Spinal cord (tissue), 10 donors: ENCODE data around the gene KRTAP5-11. TPM values are rescaled to one million over a fixed set of nuclear protein-coding genes. Genes with fewer than 3 reads are reported as not detected.
"Not testable (repeated sequence)": the region's sequence is repeated elsewhere in the genome, so short reads cannot be mapped to it uniquely, and the experiment has no call there.

Source experiments
- DNase-seq, 6 donors: peaks; one replicate each; pipeline versions ENCODE4 v3.0.0 to v3.0.0-alpha.2; 2013 to 2015; ENCODE audit warnings: low spot score in 6 of 6, low read depth in 4 of 6
- H3K27ac ChIP-seq: one replicate; pipeline ENCODE4 v1.5.1; 2013; ENCODE audit warnings: low read depth, low read length, control low read depth
- H3K27me3 ChIP-seq: one replicate; pipeline ENCODE4 v1.6.1; 2013; ENCODE audit warnings: low read length; ENCODE audit not compliant: control insufficient read depth, insufficient read depth
- H3K36me3 ChIP-seq: one replicate; pipeline ENCODE4 v1.6.1; 2013; ENCODE audit warnings: low read length; ENCODE audit not compliant: control insufficient read depth, insufficient read depth
- H3K4me1 ChIP-seq: one replicate; pipeline ENCODE4 v1.6.1; 2013; ENCODE audit warnings: low read length; ENCODE audit not compliant: control insufficient read depth, insufficient read depth
- H3K4me3 ChIP-seq: one replicate; pipeline ENCODE4 v1.5.1; 2013; ENCODE audit warnings: low read depth, low read length, control low read depth
- H3K9me3 ChIP-seq: one replicate; pipeline ENCODE4 v1.6.1; 2013; ENCODE audit warnings: low read length; ENCODE audit not compliant: control insufficient read depth, insufficient read depth
- WGBS: methylation state at CpG from one replicate; pipeline ENCODE4 v1.1.5; 2013; ENCODE audit warnings: missing lambda C conversion rate; ENCODE audit not compliant: insufficient coverage; 5-methylcytosine and 5-hydroxymethylcytosine counted together
- polyA plus RNA-seq, 2 donors: library from polyadenylated mRNA; unstranded; fragments of 120-200 nt; gene quantifications; one replicate each; pipeline ENCODE4 v1.2.1, GENCODE V29; 2013; ENCODE audit not compliant: insufficient read length in 2 of 2
- small RNA-seq: library from RNA; depleted of rRNA; stranded (forward); fragments of <200 nt; gene quantifications from one replicate; pipeline ENCODE3, GENCODE V24; 2014; ENCODE audit warnings: low replicate concordance
- total RNA-seq, 2 donors: library from RNA; depleted of rRNA in 1 of 2; stranded (reverse); fragments of 120-200 nt in 1 of 2; fragments of >200 nt in 1 of 2; gene quantifications; one replicate each; pipeline versions ENCODE4 v1.2.3 to v1.2.4, GENCODE V29; 2013 to 2014
- donor health status: healthy.

The KRTAP5-11 gene
- total and polyA plus RNA-seq, 4 donors: 0.43 to 1.0 TPM; not detected in 2

DNA sequence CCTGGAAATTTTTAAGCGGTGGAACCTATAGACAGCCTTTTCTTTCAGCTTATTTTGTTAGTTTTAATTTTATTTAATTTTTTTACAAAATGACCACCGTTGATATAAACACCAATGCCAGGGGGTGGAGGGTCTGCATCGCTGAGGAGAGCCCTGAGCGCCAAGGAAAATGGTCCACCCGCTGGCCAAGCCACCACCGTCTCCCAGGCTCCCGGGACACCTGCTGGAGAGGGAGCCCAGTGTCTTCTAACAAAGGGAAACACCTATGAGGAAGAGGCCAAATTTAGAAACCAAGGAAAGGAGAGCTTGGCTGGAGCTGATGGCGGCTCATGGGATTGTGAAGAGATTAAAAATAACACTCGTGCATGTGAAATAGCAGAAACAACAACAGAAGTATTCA is 45.1 kb downstream of the KRTAP5-11 start:
- H3K4me3 ChIP-seq: no peak overlapping the region
- H3K27me3 ChIP-seq: no peaks in the 10 kb centered on the region
- H3K9me3 ChIP-seq: no peaks in the 10 kb centered on the region
- DNase-seq: no peak
- H3K36me3 ChIP-seq: no peaks in the 10 kb centered on the region
- H3K27ac ChIP-seq: no peak overlapping the region
- WGBS: 94% methylated on average over 5 of the region's 9 CpGs
- H3K4me1 ChIP-seq: no peaks in the 10 kb centered on the region

GRCh38 chr11:71535825-71536224 is 46.9 kb downstream of the KRTAP5-11 start:
- Histone ChIP-seq H3K36me3 (no peaks in the 10 kb centered on the region), H3K9me3 (no peaks in the 10 kb centered on the region), H3K4me3 (no peak overlapping the region), H3K27me3 (no peaks in the 10 kb centered on the region), H3K4me1 (no peaks in the 10 kb centered on the region), H3K27ac (no peak overlapping the region)
- WGBS: 82% methylated on average over 7 of the region's 9 CpGs
- no peak for DNase-seq

DNA sequence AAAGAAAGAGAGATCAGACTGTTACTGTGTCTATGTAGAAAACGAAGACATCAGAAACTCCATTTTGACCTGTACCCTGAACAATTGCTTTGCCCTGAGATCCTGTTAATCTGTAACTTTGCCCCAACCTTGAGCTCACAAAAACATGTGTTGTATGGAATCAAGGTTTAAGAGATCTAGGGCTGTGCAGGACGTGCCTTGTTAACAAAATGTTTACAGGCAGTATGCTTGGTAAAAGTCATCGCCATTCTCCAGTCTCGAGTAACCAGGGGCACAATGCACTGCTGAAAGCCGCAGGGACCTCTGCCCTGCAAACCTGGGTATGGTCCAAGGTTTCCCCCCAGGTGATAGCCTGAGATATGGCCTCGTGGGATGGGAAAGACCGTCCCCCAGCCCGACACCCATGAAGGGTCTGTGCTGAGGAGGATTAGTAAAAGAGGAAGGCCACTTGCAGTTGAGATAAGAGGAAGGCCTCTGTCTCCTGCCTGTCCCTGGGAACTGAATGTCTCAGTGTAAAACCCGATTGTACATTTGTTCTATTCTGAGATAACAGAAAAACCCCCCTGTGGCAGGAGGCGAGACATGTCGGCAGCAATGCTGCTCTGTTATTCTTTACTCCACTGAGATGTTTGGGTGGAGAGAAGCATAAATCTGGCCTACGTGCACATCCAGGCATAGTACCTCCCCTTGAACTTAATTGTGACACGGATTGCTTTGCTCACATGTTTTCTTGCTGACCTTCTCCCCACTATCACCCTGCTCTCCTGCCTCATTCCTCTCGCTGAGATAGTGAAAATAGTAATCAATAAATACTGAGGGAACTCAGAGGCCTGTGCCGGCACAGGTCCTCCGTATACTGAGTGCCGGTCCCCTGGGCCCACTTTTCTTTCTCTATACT is 47.7 kb downstream of the KRTAP5-11 start:
- not testable (repeated sequence) for H3K27me3 ChIP-seq, H3K4me3 ChIP-seq, H3K36me3 ChIP-seq, H3K9me3 ChIP-seq, H3K4me1 ChIP-seq, H3K27ac ChIP-seq
- 56% methylated on average over 7 of the region's 17 CpGs for WGBS
- peak in 1 of 6 donors; percentile 16 for DNase-seq

DNA sequence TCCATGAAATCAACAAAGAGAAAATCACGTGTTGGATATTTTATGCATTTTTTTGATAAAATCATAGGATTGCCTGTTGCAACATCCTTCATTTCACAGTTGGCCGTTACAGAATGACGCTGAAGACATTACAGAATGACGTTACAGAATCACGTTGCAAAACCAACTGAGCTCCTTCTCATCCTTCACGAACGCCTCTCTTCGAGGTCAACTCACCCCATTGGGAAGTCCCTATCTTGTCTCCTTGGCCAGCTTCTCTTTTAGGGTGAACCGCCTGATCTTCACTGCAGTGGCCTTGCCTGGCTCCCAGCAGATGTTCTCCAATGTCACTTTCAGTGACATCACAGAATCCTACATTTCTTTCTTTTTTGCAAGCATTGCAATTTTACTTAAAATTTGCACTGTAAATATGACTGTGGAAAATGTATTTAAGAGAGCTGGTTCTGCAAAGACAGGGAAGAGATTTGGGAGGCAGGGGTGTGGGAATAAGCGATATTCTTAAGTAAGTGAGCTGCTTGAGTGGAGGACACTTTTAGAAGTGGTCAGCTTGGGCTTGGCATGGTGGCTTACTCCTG is 50.6 kb downstream of the KRTAP5-11 start:
- no peak overlapping the region for H3K27ac ChIP-seq
- no peaks in the 10 kb centered on the region for H3K4me1 ChIP-seq
- no peaks in the 10 kb centered on the region for H3K9me3 ChIP-seq
- 88% methylated on average over 9 of the region's 10 CpGs for WGBS
- no peaks in the 10 kb centered on the region for H3K27me3 ChIP-seq
- H3K4me3 ChIP-seq: no peak overlapping the region
- DNase-seq: no peak
- no peaks in the 10 kb centered on the region for H3K36me3 ChIP-seq

Small RNA genes within 50 kb of the gene (small RNA-seq; reads per million reads assigned to genes)
- gene AP000867.1 (not detected), gene KRTAP5-14P (not detected)

Other genes starting within 250 kb of the KRTAP5-11 start
- 10 to 100 TPM; 32.3 to 42.3 TPM for gene DHCR7, start 134.5 kb downstream of the KRTAP5-11 start, total RNA-seq
- gene DHCR7, start 134.5 kb downstream of the KRTAP5-11 start, polyA plus RNA-seq: 100 to 1,000 TPM; 103 to 115 TPM
- 10 to 100 TPM; 26.1 to 42.8 TPM for gene NADSYN1, start 129.7 kb downstream of the KRTAP5-11 start, total RNA-seq
- gene NADSYN1, start 129.7 kb downstream of the KRTAP5-11 start, polyA plus RNA-seq: 10 to 100 TPM; 52.3 to 64.0 TPM
- under 1 TPM; 0.17 to 0.20 TPM for gene KRTAP5-7, start 55.6 kb downstream of the KRTAP5-11 start, total RNA-seq
- gene KRTAP5-7, start 55.6 kb downstream of the KRTAP5-11 start, polyA plus RNA-seq: 1 to 10 TPM; 1.0 to 1.4 TPM
- gene KRTAP5-8, start 44.9 kb downstream of the KRTAP5-11 start, total RNA-seq: not detected
- under 1 TPM in 1 of 2 donors, not detected in 1; 0.22 TPM for gene KRTAP5-8, start 44.9 kb downstream of the KRTAP5-11 start, polyA plus RNA-seq
- not detected for gene KRTAP5-9, start 34.5 kb downstream of the KRTAP5-11 start, total RNA-seq
- under 1 TPM; 0.38 to 0.71 TPM for gene KRTAP5-9, start 34.5 kb downstream of the KRTAP5-11 start, polyA plus RNA-seq
- not detected for gene KRTAP5-10, start 17.3 kb downstream of the KRTAP5-11 start, total RNA-seq
- gene KRTAP5-10, start 17.3 kb downstream of the KRTAP5-11 start, polyA plus RNA-seq: under 1 TPM; 0.18 to 0.24 TPM